GM21528 (cell line): ENCODE data around the gene ARHGAP32.

Experiments used
- ATAC-seq: cut with Tn5 transposase; IDR thresholded peaks from one replicate; pipeline ENCODE4 v1.9.1; 2021; ENCODE audit warnings: mild to moderate bottlenecking, moderate library complexity; ENCODE audit not compliant: unreplicated experiment, low FRiP score

The ARHGAP32 gene

GRCh38 chr11:129192150-129192549 lies at the start of gene ARHGAP32:
Gene ARHGAP32 (minus strand): TSS chr11:129192325. CDS start chr11:129192198, 127 bp downstream.
- no peak for ATAC-seq

- ATAC-seq: no peak
Measured at GRCh38 chr11:129239207-129239606, 47.1 kb upstream of the ARHGAP32 start.

- ATAC-seq: no peak
Measured at GRCh38 chr11:129237880-129238638, 45.9 kb upstream of the ARHGAP32 start.

GRCh38 chr11:129237456-129237855 lies 45.3 kb upstream of the ARHGAP32 start:
- no peak for ATAC-seq

- no peak for ATAC-seq
Measured at GRCh38 chr11:129236850-129237249, 44.7 kb upstream of the ARHGAP32 start.

- ATAC-seq: no peak
Measured at GRCh38 chr11:129234978-129235377, 42.9 kb upstream of the ARHGAP32 start.

GRCh38 chr11:129230006-129230405 lies 37.9 kb upstream of the ARHGAP32 start:
- no peak for ATAC-seq

GRCh38 chr11:129226207-129226798 lies 34.2 kb upstream of the ARHGAP32 start:
- ATAC-seq: no peak

- no peak for ATAC-seq
Measured at GRCh38 chr11:129225190-129225589, 33.1 kb upstream of the ARHGAP32 start.

- no peak for ATAC-seq
Measured at GRCh38 chr11:129224538-129224937, 32.4 kb upstream of the ARHGAP32 start.

GRCh38 chr11:129223701-129224149 lies 31.6 kb upstream of the ARHGAP32 start:
- ATAC-seq: no peak

- no peak for ATAC-seq
Measured at GRCh38 chr11:129223260-129223659, 31.1 kb upstream of the ARHGAP32 start.

GRCh38 chr11:129222158-129222557 lies 30.0 kb upstream of the ARHGAP32 start:
- no peak for ATAC-seq

GRCh38 chr11:129215506-129216245 lies 23.6 kb upstream of the ARHGAP32 start:
- ATAC-seq: no peak

- no peak for ATAC-seq
Measured at GRCh38 chr11:129214710-129215295, 22.7 kb upstream of the ARHGAP32 start.

- ATAC-seq: no peak
Measured at GRCh38 chr11:129213261-129213660, 21.1 kb upstream of the ARHGAP32 start.

- no peak for ATAC-seq
Measured at GRCh38 chr11:129211397-129211796, 19.3 kb upstream of the ARHGAP32 start.

- ATAC-seq: no peak
Measured at GRCh38 chr11:129210831-129211181, 18.7 kb upstream of the ARHGAP32 start.

- no peak for ATAC-seq
Measured at GRCh38 chr11:129209891-129210830, 18.0 kb upstream of the ARHGAP32 start.

GRCh38 chr11:129208863-129209262 lies 16.7 kb upstream of the ARHGAP32 start:
- ATAC-seq: no peak
